H1 (cell line): ENCODE results near the gene SPN. TPM values are rescaled to one million over a fixed set of nuclear protein-coding genes. Genes with fewer than 3 reads are reported as not detected.

Experiments
- CTCF ChIA-PET: fragments of 300-600 bp; sonication (Branson Sonifier 250); formaldehyde crosslinking; loops from one replicate; lab custom pipeline; 2021; ENCODE audit not compliant: partially characterized antibody; lab: Charles Lee
- POLR2A ChIA-PET: fragments of 300-600 bp; sonication (Branson Sonifier 250); formaldehyde crosslinking; loops from one replicate; lab custom pipeline; 2021; ENCODE audit warnings: inconsistent platforms; ENCODE audit not compliant: partially characterized antibody; lab: Charles Lee
- DNase-seq, 2 experiments: peaks; one replicate each; pipeline versions ENCODE4 v3.0.0 to v3.0.0-alpha.2; 2010 to 2022; ENCODE audit warnings: low spot score in 2 of 2, low read depth in 1 of 2, mixed read lengths in 1 of 2
- FAIRE-seq: peaks from 2 replicates; lab custom pipeline; 2011; peaks lifted over from hg19 to GRCh38; lab: Jason Lieb, UNC
- H2AFZ ChIP-seq: 2 replicates; pipeline ENCODE4 v1.8.1; 2012; ENCODE audit warnings: low read length, inconsistent platforms
- H2AK5ac ChIP-seq: 2 replicates; pipeline ENCODE4 v1.6.1; 2013; ENCODE audit warnings: low read depth, low read length
- H2BK120ac ChIP-seq: replicated peaks from 2 replicates; pipeline ENCODE3; 2013; ENCODE audit warnings: low read depth, low read length, inconsistent platforms
- H2BK12ac ChIP-seq: 2 replicates; pipeline ENCODE4 v1.6.1; 2013; ENCODE audit warnings: low read depth, low read length
- H2BK15ac ChIP-seq: 2 replicates; pipeline ENCODE4 v1.6.1; 2013; ENCODE audit warnings: low read length
- H2BK20ac ChIP-seq: 2 replicates; pipeline ENCODE4 v1.6.1; 2013; ENCODE audit warnings: low read length
- H2BK5ac ChIP-seq: 2 replicates; pipeline ENCODE4 v1.6.1; 2013; ENCODE audit warnings: low read depth, low read length
- H3K14ac ChIP-seq: 2 replicates; pipeline ENCODE4 v1.6.1; 2013; ENCODE audit warnings: inconsistent platforms; ENCODE audit not compliant: insufficient read length
- H3K18ac ChIP-seq: 2 replicates; pipeline ENCODE4 v1.6.1; 2013; ENCODE audit warnings: low read length; ENCODE audit errors: extremely low read depth
- H3K23ac ChIP-seq: 2 replicates; pipeline ENCODE4 v1.6.1; 2013; ENCODE audit warnings: inconsistent platforms; ENCODE audit not compliant: insufficient read length
- H3K23me2 ChIP-seq: 2 replicates; pipeline ENCODE4 v1.6.1; 2013; ENCODE audit warnings: low read depth, low read length
- H3K27ac ChIP-seq: 2 replicates; pipeline ENCODE4 v1.6.1; 2011; ENCODE audit warnings: low read depth, low read length, inconsistent platforms
- H3K27me3 ChIP-seq, 4 experiments: replicated peaks in 1 of 4; 1 replicate in 1 of 4; 2 replicates in 3 of 4; pipeline versions ENCODE4 v1.6.1 to v1.8.1; 2011 to 2013; ENCODE audit warnings: low read length in 3 of 4, mild to moderate bottlenecking in 3 of 4, inconsistent platforms in 2 of 4, mixed read lengths in 2 of 4, moderate library complexity in 1 of 4; ENCODE audit not compliant: control insufficient read depth in 3 of 4, insufficient read depth in 3 of 4; ENCODE audit errors: extremely low read depth in 1 of 4
- H3K36me3 ChIP-seq, 4 experiments: 2 replicates each; pipeline versions ENCODE4 v1.6.1 to v1.8.1; 2011 to 2013; ENCODE audit warnings: mild to moderate bottlenecking in 4 of 4, low read length in 3 of 4, moderate library complexity in 2 of 4, control low read depth in 1 of 4, inconsistent platforms in 1 of 4; ENCODE audit not compliant: insufficient read depth in 4 of 4, control insufficient read depth in 2 of 4
- H3K4ac ChIP-seq: replicated peaks from 2 replicates; pipeline ENCODE3; 2013; ENCODE audit warnings: low read length, low read depth, mixed read lengths, inconsistent platforms; ENCODE audit not compliant: insufficient read length
- H3K4me1 ChIP-seq, 4 experiments: replicated peaks in 1 of 4; 1 replicate in 1 of 4; 2 replicates in 3 of 4; pipeline versions ENCODE4 v1.6.1 to v1.8.1; 2011 to 2013; ENCODE audit warnings: low read length in 3 of 4, inconsistent platforms in 2 of 4, mixed read lengths in 1 of 4; ENCODE audit not compliant: insufficient read depth in 4 of 4, control insufficient read depth in 3 of 4
- H3K4me2 ChIP-seq, 2 experiments: 2 replicates each; pipeline versions ENCODE4 v1.6.1 to v1.8.1; 2011 to 2013; ENCODE audit warnings: low read depth in 2 of 2, low read length in 2 of 2, control low read depth in 1 of 2, inconsistent platforms in 1 of 2, mild to moderate bottlenecking in 1 of 2; ENCODE audit not compliant: insufficient read depth in 1 of 2
- H3K4me3 ChIP-seq, 4 experiments: fragments of 200-600, 300-600 bp in 1 of 4; sonication (generic), shearing (Covaris generic), sonication (Bioruptor Twin) in 1 of 4; 2 replicates each; pipeline versions ENCODE4 v1.5.1 to v1.8.1; 2011 to 2016; ENCODE audit warnings: low read length in 4 of 4, low read depth in 3 of 4, control low read depth in 2 of 4, inconsistent platforms in 2 of 4, mild to moderate bottlenecking in 2 of 4, mixed read lengths in 1 of 4, moderate library complexity in 1 of 4; ENCODE audit not compliant: insufficient read depth in 2 of 4; ENCODE audit errors: extremely low read depth in 1 of 4
- H3K56ac ChIP-seq: replicated peaks from 2 replicates; pipeline ENCODE3; 2013; ENCODE audit warnings: low read depth, mild to moderate bottlenecking, mixed read lengths, low read length, inconsistent platforms; ENCODE audit not compliant: insufficient read length
- H3K79me1 ChIP-seq: 2 replicates; pipeline ENCODE4 v1.6.1; 2013; ENCODE audit warnings: low read depth, low read length, control low read depth
- H3K79me2 ChIP-seq, 2 experiments: 2 replicates each; pipeline versions ENCODE4 v1.6.1 to v1.8.1; 2012 to 2013; ENCODE audit warnings: low read length in 2 of 2, mild to moderate bottlenecking in 2 of 2, inconsistent platforms in 1 of 2; ENCODE audit not compliant: insufficient read depth in 2 of 2, control insufficient read depth in 1 of 2
- H3K9ac ChIP-seq, 4 experiments: replicated peaks in 1 of 4; 1 replicate in 1 of 4; 2 replicates in 3 of 4; pipeline versions ENCODE4 v1.6.1 to v1.8.1; 2011 to 2013; ENCODE audit warnings: low read depth in 3 of 4, low read length in 3 of 4, control low read depth in 2 of 4, mild to moderate bottlenecking in 2 of 4, moderate library complexity in 2 of 4, inconsistent platforms in 1 of 4; ENCODE audit errors: extremely low read depth in 1 of 4
- H3K9me3 ChIP-seq, 2 experiments: 2 replicates each; pipeline versions ENCODE4 v1.6.1 to v1.8.1; 2012 to 2013; ENCODE audit warnings: mild to moderate bottlenecking in 2 of 2, moderate library complexity in 2 of 2, control low read depth in 1 of 2, inconsistent platforms in 1 of 2, low read depth in 1 of 2, low read length in 1 of 2, mixed read lengths in 1 of 2; ENCODE audit not compliant: insufficient read depth in 2 of 2
- H4K20me1 ChIP-seq, 2 experiments: replicated peaks in 1 of 2; 2 replicates each; pipeline versions ENCODE3 to v1.8.1; 2011 to 2013; ENCODE audit warnings: inconsistent platforms in 2 of 2, low read length in 2 of 2, mild to moderate bottlenecking in 1 of 2; ENCODE audit not compliant: insufficient read depth in 2 of 2, control insufficient read depth in 1 of 2
- H4K5ac ChIP-seq: 2 replicates; pipeline ENCODE4 v1.6.1; 2013; ENCODE audit warnings: low read length, low read depth, mixed read lengths, inconsistent platforms; ENCODE audit not compliant: insufficient read length
- H4K8ac ChIP-seq: 2 replicates; pipeline ENCODE4 v1.8.0; 2013; ENCODE audit warnings: mild to moderate bottlenecking, moderate library complexity, low read length, inconsistent platforms; ENCODE audit not compliant: insufficient read depth; ENCODE audit errors: extremely low read depth
- H4K91ac ChIP-seq: replicated peaks from 2 replicates; pipeline ENCODE3; 2013; ENCODE audit warnings: low read length, mixed read lengths, inconsistent platforms; ENCODE audit not compliant: insufficient read length
- BACH1 ChIP-seq: IDR thresholded peaks from 2 replicates; pipeline ENCODE4 v1.6.1; 2012; ENCODE audit warnings: low read length, improper control_type of control experiment
- KDM1A ChIP-seq: fragments of 200-600, 300-600 bp; sonication (generic); IDR thresholded peaks from 2 replicates; pipeline ENCODE4 v1.7.1; 2016; ENCODE audit warnings: mild to moderate bottlenecking, low read length, borderline replicate concordance
- WGBS, 2 experiments: shearing (Covaris generic) in 1 of 2; methylation state at CpG; one replicate each; pipeline versions ENCODE4 v1.1.6 to v1.1.7; 2013 to 2015; ENCODE audit warnings: low lambda C conversion rate in 2 of 2, mixed read lengths in 2 of 2, inconsistent platforms in 1 of 2, low coverage in 1 of 2, missing lambda C conversion rate in 1 of 2; ENCODE audit not compliant: insufficient replicate concordance in 2 of 2, insufficient coverage in 1 of 2, insufficient read length in 1 of 2; ENCODE audit errors: extremely low coverage in 1 of 2, missing lambda C conversion rate in 1 of 2; 5-methylcytosine and 5-hydroxymethylcytosine counted together
- polyA plus RNA-seq, 7 experiments: library from polyadenylated mRNA; depleted of rRNA in 3 of 7; stranded (reverse) in 5 of 7; unstranded in 2 of 7; fragments of >200 nt in 5 of 7; fragments of 200-250 nt in 2 of 7; gene quantifications; 1 replicate in 5 of 7; 2 replicates in 1 of 7; 4 replicates in 1 of 7; pipeline versions ENCODE4 v1.2.1 to v1.2.3, GENCODE V29; 2011 to 2013; ENCODE audit warnings: missing spikeins in 2 of 7, mixed read lengths in 2 of 7
- total RNA-seq: library from RNA; stranded (reverse); fragmentation: NEBNext Ultra II Directional; extraction: Animal tissue kit (Norgen Biotek cat#: 25700); gene quantifications from 2 replicates; pipeline ENCODE4 v1.2.1, GENCODE V29; 2021

Gene SPN
- total and polyA plus RNA-seq, 2 of the 8 experiments (the other 6 are each of a cell fraction or from before 2014, with no cell fraction given) = 1.5 to 1.8 TPM

DNA sequence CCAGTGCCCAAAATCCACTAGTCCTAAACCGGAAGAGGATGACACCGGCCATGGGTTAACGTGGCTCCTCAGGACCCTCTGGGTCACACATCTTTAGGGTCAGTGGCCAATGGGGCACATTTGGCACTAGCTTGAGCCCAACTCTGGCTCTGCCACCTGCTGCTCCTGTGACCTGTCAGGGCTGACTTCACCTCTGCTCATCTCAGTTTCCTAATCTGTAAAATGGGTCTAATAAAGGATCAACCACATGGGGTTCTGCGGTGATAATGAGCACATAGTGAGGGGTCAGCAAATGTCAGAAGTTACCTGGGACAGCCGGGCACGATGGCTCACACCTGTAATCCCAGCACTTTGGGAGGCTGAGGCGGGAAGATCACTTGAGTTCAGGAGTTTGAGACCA, 34.3 kb downstream of the SPN start:
- Histone ChIP-seq H3K36me3 (peaks cover 3 to 20% (median 12%) of the 10 kb centered on the region in 4 experiments; a peak in 7 of 8 replicates), H4K20me1 (peaks cover 0 to 4% of the 10 kb centered on the region in 2 experiments), H2AFZ (no peak overlapping the region), H3K27me3 (no peaks in the 10 kb centered on the region), H3K9me3 (0 out of 4 replicates have a peak, but pooled peaks cover 0 to 6% of the 10 kb centered on the region in 2 experiments), H2BK12ac (no peak overlapping the region), H3K9ac (no peak overlapping the region), H4K91ac (no peak overlapping the region), H3K4ac (no peak overlapping the region), H2BK120ac (no peak overlapping the region), H3K18ac (no peak overlapping the region), H3K79me2 (peaks cover 0 to 10% of the 10 kb centered on the region in 2 experiments; a peak in 2 of 4 replicates), H4K5ac (no peak overlapping the region), H3K23ac (no peak overlapping the region), H3K4me2 (no peak overlapping the region), H2BK5ac (no peak overlapping the region), H3K23me2 (no peaks in the 10 kb centered on the region), H2AK5ac (no peak overlapping the region), H3K14ac (no peak overlapping the region), H3K27ac (no peak overlapping the region), H3K79me1 (no peaks in the 10 kb centered on the region), H3K4me1 (peaks cover 0 to 11% (median 3%) of the 10 kb centered on the region in 4 experiments; a peak in 5 of 7 replicates), H4K8ac (no peak overlapping the region; the same call in 1 of the 2 replicates)
- no peak for FAIRE-seq
- WGBS, 2 experiments = 98% methylated on average over 7 of the region's 7 CpGs; no CpG with 5 or more reads in 1 of the 2 experiments
- CTCF ChIA-PET = interaction anchor here (1.1 to 11.5 kb wide), 5 partner anchors 10 to 89 kb away, joined by 3 to 138 read pairs (median 4); no protein-coding TSS in a partner anchor
- no peak for DNase-seq
- POLR2A ChIA-PET = interaction anchor here (0.9 to 20.4 kb wide), 10 partner anchors 9 to 116 kb away, joined by 3 to 490 read pairs (median 6); partner anchors contain the start of gene QPRT
- TF ChIP-seq KDM1A (peak; percentile 35; the same call in 1 of the 2 replicates), BACH1 (no peak)
- TF ChIP-seq, all 59 proteins: peak for 1
- no peak overlapping the region for H2BK15ac ChIP-seq
- H2BK20ac ChIP-seq = no peak overlapping the region
- H3K4me3 ChIP-seq = no peak overlapping the region
- H3K56ac ChIP-seq = no peak overlapping the region
